Tibial nerve (tissue), 4 donors: ENCODE data around the gene GPR173. TPM values are rescaled to one million over a fixed set of nuclear protein-coding genes. Genes with fewer than 3 reads are reported as not detected.

Source experiments
- DNase-seq, 2 donors: peaks; one replicate each; pipeline ENCODE4 v3.0.0-alpha.2; 2019; ENCODE audit warnings: low spot score in 2 of 2
- H3K27ac ChIP-seq, 4 donors: fragments of 200-600 bp; sonication (generic) in 3 of 4; one replicate each; pipeline ENCODE4 v1.5.1; 2017 to 2019; ENCODE audit warnings: mild to moderate bottlenecking in 1 of 4
- H3K27me3 ChIP-seq, 2 donors: fragments of 200-600 bp; sonication (generic) in 1 of 2; one replicate each; pipeline versions ENCODE4 v1.5.1 to v1.6.0; 2017 to 2019
- H3K36me3 ChIP-seq, 3 donors: fragments of 200-600 bp; sonication (generic); one replicate each; pipeline ENCODE4 v1.5.1; 2018 to 2019
- H3K4me1 ChIP-seq, 4 donors: fragments of 200-600 bp; sonication (generic) in 3 of 4; one replicate each; pipeline ENCODE4 v1.5.1; 2017 to 2019
- H3K4me3 ChIP-seq, 4 donors: fragments of 200-600 bp; sonication (generic) in 3 of 4; one replicate each; pipeline ENCODE4 v1.5.1; 2017 to 2019; ENCODE audit warnings: mild to moderate bottlenecking in 1 of 4, moderate library complexity in 1 of 4
- H3K9me3 ChIP-seq, 4 donors: fragments of 200-600 bp; sonication (generic) in 3 of 4; one replicate each; pipeline ENCODE4 v1.5.1; 2017 to 2019
- EP300 ChIP-seq, 2 donors: sonication (generic); formaldehyde crosslinking; IDR thresholded peaks; one replicate each; pipeline ENCODE4 v1.6.1; 2017; ENCODE audit warnings: antibody characterized with exemption in 2 of 2, mild to moderate bottlenecking in 1 of 2
- POLR2A ChIP-seq, 2 donors: fragments of 450-650 bp; IDR thresholded peaks; one replicate each; pipeline ENCODE4 v1.6.1; 2017; ENCODE audit warnings: antibody characterized with exemption in 2 of 2, mild to moderate bottlenecking in 2 of 2, moderate library complexity in 2 of 2
- WGBS, 2 donors: methylation state at CpG; one replicate each; pipeline ENCODE4 v1.1.5; 2018; 5-methylcytosine and 5-hydroxymethylcytosine counted together
- total RNA-seq, 4 donors: library from RNA; depleted of rRNA; stranded (reverse); fragments of >200 nt; gene quantifications; one replicate each; pipeline ENCODE4 v1.1.0, GENCODE V29; 2016
- TF ChIP-seq, protein P1 (sequence below), 5 experiments: fragments of 200-600 bp in 3 of 5; fragments of 450-650 bp in 2 of 5; sonication (generic) in 3 of 5; IDR thresholded peaks; one replicate each; pipeline ENCODE4 v1.5.1; 2016 to 2019; ENCODE audit warnings: antibody characterized with exemption in 5 of 5, mild to moderate bottlenecking in 3 of 5, moderate library complexity in 2 of 5

GPR173 gene
- total RNA-seq, 4 donors from 2014 or later, result 5.4 to 11.0 (median 8.0) TPM

DNA sequence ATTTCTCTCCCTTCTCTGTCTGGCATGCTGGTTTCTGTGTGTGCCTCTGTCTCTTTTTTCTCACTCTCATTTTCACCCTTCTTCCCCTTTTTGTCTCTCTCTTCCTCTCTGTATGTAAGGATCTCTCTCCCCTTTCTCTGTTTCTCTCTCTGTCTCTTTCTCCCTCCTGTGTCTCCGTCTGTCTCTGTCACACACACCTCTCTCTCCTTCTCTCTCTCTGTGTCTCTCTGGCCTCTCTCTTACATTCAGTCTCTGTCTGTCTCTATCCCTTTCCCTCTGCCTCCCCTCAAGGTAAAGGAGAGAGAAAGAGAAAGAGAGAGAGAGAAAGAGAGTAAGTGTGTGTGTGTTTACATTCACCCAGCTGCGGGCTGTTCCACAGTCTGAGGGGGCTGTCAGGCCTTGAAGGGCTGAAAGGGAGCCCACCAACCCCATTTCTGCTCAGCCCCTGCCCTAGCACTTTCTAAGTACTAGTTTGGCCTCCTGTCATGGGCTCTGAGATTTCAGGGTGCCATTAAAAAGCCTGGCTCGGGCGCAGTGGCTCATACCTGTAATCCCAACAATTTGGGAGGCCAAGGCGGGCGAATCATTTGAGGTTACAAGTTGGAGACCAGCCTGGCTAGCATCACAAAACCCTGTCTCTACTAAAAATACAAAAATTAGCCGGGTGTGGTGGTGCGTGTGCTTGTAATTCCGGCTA lies 24.0 kb downstream of the GPR173 start:
- peak overlapping the region in 1 of 4 donors; percentile 49 for H3K4me3 ChIP-seq
- H3K36me3 ChIP-seq, result peaks cover 0 to 8% (median 0%) of the 10 kb centered on the region in 3 donors
- peak overlapping the region; percentile 71 to 91 (median 83) for H3K27ac ChIP-seq
- no peak for DNase-seq
- H3K4me1 ChIP-seq, result peaks cover 0 to 16% (median 0%) of the 10 kb centered on the region in 4 donors
- 50 to 65% methylated on average over 8 to 9 of the region's 9 CpGs for WGBS, 2 donors
- H3K9me3 ChIP-seq, result no peaks in the 10 kb centered on the region
- TF ChIP-seq POLR2A (IDR thresholded peaks at IDR 0.05), result no peak
- no peak for TF ChIP-seq EP300 (IDR thresholded peaks at IDR 0.05)
- TF ChIP-seq, protein P1, sequence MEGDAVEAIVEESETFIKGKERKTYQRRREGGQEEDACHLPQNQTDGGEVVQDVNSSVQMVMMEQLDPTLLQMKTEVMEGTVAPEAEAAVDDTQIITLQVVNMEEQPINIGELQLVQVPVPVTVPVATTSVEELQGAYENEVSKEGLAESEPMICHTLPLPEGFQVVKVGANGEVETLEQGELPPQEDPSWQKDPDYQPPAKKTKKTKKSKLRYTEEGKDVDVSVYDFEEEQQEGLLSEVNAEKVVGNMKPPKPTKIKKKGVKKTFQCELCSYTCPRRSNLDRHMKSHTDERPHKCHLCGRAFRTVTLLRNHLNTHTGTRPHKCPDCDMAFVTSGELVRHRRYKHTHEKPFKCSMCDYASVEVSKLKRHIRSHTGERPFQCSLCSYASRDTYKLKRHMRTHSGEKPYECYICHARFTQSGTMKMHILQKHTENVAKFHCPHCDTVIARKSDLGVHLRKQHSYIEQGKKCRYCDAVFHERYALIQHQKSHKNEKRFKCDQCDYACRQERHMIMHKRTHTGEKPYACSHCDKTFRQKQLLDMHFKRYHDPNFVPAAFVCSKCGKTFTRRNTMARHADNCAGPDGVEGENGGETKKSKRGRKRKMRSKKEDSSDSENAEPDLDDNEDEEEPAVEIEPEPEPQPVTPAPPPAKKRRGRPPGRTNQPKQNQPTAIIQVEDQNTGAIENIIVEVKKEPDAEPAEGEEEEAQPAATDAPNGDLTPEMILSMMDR (IDR thresholded peaks at IDR 0.05), result no peak
- peaks cover 0 to 17% of the 10 kb centered on the region in 2 donors for H3K27me3 ChIP-seq

DNA sequence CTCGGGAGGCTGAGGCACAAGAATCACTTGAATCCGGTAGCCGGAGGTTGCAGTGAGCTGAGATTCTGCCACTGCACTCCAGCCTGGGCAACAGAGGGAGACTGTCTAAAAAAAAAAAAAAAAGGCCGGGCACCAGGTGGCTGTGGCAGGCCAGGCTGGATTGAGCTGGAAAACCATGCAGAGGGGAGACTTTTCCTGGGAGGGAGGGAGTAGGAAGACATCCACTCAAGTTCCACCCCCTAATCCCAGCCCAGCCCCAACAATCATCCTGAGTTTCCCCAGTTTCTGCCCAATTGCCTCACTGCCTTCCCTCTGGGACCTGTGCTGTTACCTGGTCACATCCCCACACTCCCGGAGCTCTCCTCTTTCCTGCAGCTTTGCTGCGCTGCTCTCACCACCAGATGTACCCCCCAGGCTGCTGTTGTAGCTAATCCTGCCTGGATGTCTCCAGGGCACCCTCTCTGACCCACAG lies 24.6 kb downstream of the GPR173 start:
- Histone ChIP-seq H3K4me3 (no peak overlapping the region), H3K9me3 (no peaks in the 10 kb centered on the region), H3K4me1 (peaks cover 0 to 16% (median 0%) of the 10 kb centered on the region in 4 donors), H3K36me3 (peaks cover 0 to 8% (median 0%) of the 10 kb centered on the region in 3 donors), H3K27me3 (peaks cover 0 to 17% of the 10 kb centered on the region in 2 donors), H3K27ac (peak overlapping the region; percentile 71 to 91 (median 83))
- WGBS, 2 donors, result 51 to 58% methylated on average over 2 to 6 of the region's 6 CpGs
- TF ChIP-seq POLR2A (IDR thresholded peaks at IDR 0.05) (peak in 1 of 2 donors; percentile 10), EP300 (IDR thresholded peaks at IDR 0.05) (no peak)
- no peak for DNase-seq

DNA sequence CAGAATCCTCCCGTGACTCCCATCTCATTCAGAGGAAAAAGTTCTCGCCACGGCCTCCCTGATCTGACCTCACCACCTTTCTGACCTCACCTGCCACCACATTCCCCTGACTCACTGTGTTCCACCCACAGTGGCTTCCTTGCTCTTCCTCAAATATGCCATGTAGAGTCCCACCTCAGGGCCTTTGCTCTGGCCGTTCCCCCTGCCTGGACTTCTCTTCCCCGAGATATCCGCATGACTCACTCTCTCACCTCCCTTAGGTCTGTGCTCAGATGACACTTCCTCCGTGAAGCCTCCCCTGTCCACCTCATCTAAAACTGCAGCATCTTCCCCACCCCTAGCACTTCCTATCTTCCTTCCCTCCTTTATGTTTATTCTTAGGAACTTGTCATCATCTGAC lies 26.4 kb downstream of the GPR173 start:
- Histone ChIP-seq H3K4me3 (no peak overlapping the region), H3K9me3 (no peaks in the 10 kb centered on the region), H3K36me3 (peaks cover 0 to 8% (median 0%) of the 10 kb centered on the region in 3 donors), H3K27me3 (peaks cover 0 to 17% of the 10 kb centered on the region in 2 donors), H3K27ac (no peak overlapping the region), H3K4me1 (peaks cover 0 to 16% (median 0%) of the 10 kb centered on the region in 4 donors)
- no peak for DNase-seq
- TF ChIP-seq POLR2A (IDR thresholded peaks at IDR 0.05), result no peak
- TF ChIP-seq EP300 (IDR thresholded peaks at IDR 0.05), result no peak
- TF ChIP-seq, protein P1 (IDR thresholded peaks at IDR 0.05), result no peak
- 84 to 87% methylated on average over 7 of the region's 7 CpGs for WGBS, 2 donors

DNA sequence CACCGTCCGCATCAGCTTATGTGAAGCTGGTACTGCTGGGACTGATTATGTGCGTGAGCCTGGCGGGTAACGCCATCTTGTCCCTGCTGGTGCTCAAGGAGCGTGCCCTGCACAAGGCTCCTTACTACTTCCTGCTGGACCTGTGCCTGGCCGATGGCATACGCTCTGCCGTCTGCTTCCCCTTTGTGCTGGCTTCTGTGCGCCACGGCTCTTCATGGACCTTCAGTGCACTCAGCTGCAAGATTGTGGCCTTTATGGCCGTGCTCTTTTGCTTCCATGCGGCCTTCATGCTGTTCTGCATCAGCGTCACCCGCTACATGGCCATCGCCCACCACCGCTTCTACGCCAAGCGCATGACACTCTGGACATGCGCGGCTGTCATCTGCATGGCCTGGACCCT lies 28.1 kb downstream of the GPR173 start:
- no peak overlapping the region for H3K4me3 ChIP-seq
- H3K4me1 ChIP-seq, result peaks cover 0 to 16% (median 0%) of the 10 kb centered on the region in 4 donors
- TF ChIP-seq, protein P1 (IDR thresholded peaks at IDR 0.05), result no peak
- TF ChIP-seq EP300 (IDR thresholded peaks at IDR 0.05) (no peak), POLR2A (IDR thresholded peaks at IDR 0.05) (no peak)
- H3K27ac ChIP-seq, result no peak overlapping the region
- DNase-seq, result no peak
- 95% methylated on average over 15 to 21 of the region's 21 CpGs for WGBS, 2 donors
- H3K9me3 ChIP-seq, result no peaks in the 10 kb centered on the region
- peaks cover 0 to 8% (median 0%) of the 10 kb centered on the region in 3 donors for H3K36me3 ChIP-seq
- peaks cover 0 to 5% of the 10 kb centered on the region in 2 donors for H3K27me3 ChIP-seq

DNA sequence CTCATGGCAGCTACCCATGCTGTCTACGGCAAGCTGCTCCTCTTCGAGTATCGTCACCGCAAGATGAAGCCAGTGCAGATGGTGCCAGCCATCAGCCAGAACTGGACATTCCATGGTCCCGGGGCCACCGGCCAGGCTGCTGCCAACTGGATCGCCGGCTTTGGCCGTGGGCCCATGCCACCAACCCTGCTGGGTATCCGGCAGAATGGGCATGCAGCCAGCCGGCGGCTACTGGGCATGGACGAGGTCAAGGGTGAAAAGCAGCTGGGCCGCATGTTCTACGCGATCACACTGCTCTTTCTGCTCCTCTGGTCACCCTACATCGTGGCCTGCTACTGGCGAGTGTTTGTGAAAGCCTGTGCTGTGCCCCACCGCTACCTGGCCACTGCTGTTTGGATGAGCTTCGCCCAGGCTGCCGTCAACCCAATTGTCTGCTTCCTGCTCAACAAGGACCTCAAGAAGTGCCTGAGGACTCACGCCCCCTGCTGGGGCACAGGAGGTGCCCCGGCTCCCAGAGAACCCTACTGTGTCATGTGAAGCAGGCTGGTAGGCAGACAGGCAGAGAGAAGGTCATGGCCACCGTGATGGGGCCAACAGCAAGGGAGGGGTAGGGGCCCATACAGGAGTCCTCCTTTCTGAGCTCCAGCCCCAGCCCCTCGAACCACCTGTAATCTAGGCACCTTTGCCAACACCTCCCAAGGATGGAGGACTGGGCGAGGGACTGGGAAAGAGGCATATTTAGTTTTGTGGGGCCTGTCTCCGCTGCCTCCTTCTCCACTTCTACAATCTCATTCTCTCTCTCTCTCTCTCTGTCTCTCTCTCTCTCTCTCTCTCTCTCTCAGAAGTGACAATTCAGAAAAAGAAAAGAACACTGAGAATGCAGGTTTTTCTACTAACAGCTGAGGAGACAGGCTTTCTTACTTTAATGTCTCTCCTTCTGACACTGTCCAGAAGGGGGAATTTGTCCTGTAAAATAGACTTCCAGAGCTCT lies 28.9 kb downstream of the GPR173 start:
- Histone ChIP-seq H3K27me3 (no peaks in the 10 kb centered on the region), H3K4me1 (peaks cover 0 to 9% (median 0%) of the 10 kb centered on the region in 4 donors), H3K4me3 (no peak overlapping the region), H3K9me3 (no peaks in the 10 kb centered on the region), H3K36me3 (peaks cover 0 to 8% (median 0%) of the 10 kb centered on the region in 3 donors), H3K27ac (no peak overlapping the region)
- no peak for DNase-seq
- WGBS, 2 donors, result 84 to 97% methylated on average over 13 to 23 of the region's 27 CpGs
- TF ChIP-seq EP300 (IDR thresholded peaks at IDR 0.05), result no peak
- no peak for TF ChIP-seq POLR2A (IDR thresholded peaks at IDR 0.05)
- TF ChIP-seq, protein P1 (IDR thresholded peaks at IDR 0.05), result no peak
